Muscle layer of duodenum (tissue), 2 donors: ENCODE measurements around the gene ZBTB20.

Experiments
- H3K27ac ChIP-seq: one replicate; pipeline ENCODE4 v1.7.0; 2013; ENCODE audit warnings: mild to moderate bottlenecking, low read length
- H3K27me3 ChIP-seq: one replicate; pipeline ENCODE4 v1.7.0; 2013; ENCODE audit warnings: low read depth, mild to moderate bottlenecking, control low read depth, low read length
- H3K36me3 ChIP-seq, 2 donors: one replicate each; pipeline ENCODE4 v1.7.0; 2013; ENCODE audit warnings: low read length in 2 of 2, control low read depth in 1 of 2, mild to moderate bottlenecking in 1 of 2; ENCODE audit not compliant: insufficient read depth in 2 of 2, control insufficient read depth in 1 of 2
- H3K4me1 ChIP-seq, 2 donors: one replicate each; pipeline ENCODE4 v1.7.0; 2013; ENCODE audit warnings: low read length in 2 of 2, mild to moderate bottlenecking in 2 of 2, control low read depth in 1 of 2, moderate library complexity in 1 of 2; ENCODE audit not compliant: insufficient read depth in 2 of 2, control insufficient read depth in 1 of 2
- H3K4me3 ChIP-seq, 2 donors: one replicate each; pipeline ENCODE4 v1.7.0; 2013; ENCODE audit warnings: low read length in 2 of 2, low read depth in 1 of 2, mild to moderate bottlenecking in 1 of 2
- H3K9me3 ChIP-seq, 2 donors: one replicate each; pipeline ENCODE4 v1.7.0; 2013; ENCODE audit warnings: low read length in 2 of 2, control low read depth in 1 of 2, mild to moderate bottlenecking in 1 of 2; ENCODE audit not compliant: control insufficient read depth in 1 of 2
- donor health status: healthy.

The ZBTB20 gene

DNA sequence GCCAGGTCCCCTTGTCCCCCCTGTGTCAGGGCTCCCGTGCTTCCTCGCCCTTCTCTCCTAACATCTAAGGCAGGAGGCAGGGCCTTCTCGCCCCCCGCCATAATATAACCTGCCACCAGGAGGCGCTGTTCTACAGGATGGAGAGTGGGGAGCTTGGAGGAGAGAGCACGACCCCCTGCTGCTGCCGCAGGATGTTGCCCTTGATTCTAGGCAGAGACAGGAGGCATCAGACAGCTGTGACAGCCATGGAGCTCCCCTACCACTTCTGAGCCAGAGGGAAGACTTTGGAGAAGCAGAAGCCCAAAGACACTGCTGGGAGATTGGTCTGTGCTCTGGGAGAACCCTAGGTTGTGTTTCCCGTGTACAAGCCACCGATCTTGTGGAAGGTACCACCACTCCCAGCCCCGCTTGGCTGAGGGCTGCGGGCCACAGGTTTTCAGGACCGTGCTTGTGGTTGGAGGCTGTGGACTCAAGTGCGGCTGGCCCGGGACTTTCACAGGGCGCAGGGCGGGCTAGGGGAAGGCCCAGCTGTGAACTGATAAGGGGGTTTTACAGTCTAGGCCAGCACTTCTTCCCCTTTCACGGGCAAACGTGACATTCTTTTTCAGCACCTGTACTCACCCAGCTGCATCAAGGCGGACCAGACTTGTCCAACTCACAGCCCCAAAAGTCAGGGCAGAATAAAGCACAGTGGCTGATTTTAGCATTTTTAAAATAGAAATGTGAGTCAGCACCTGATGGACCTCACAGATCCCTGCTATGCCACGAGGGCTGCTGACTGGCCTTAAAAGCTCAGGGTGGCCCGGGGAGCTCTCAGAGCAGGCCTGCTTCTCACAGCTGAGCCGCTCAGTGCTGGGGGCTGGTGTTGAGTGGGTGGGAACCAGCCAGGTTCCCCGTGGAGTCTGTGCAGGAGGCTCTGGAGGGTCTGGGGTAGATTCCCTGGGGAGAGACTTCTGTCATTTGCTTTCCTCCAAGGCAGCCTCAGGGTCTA, 855.9 kb downstream of the ZBTB20 start:
- Histone ChIP-seq H3K4me3 (no peak overlapping the region), H3K36me3 (no peaks in the 10 kb centered on the region), H3K27ac (no peak overlapping the region), H3K27me3 (no peaks in the 10 kb centered on the region), H3K9me3 (no peaks in the 10 kb centered on the region), H3K4me1 (no peaks in the 10 kb centered on the region)

- no peaks in the 10 kb centered on the region for H3K4me1 ChIP-seq
- H3K4me3 ChIP-seq = no peak overlapping the region
- H3K27ac ChIP-seq = no peak overlapping the region
- H3K9me3 ChIP-seq = no peaks in the 10 kb centered on the region
- no peaks in the 10 kb centered on the region for H3K27me3 ChIP-seq
- no peaks in the 10 kb centered on the region for H3K36me3 ChIP-seq
These were observed 860.8 kb downstream of the ZBTB20 start for GRCh38 chr3:114286266-114286665.

DNA sequence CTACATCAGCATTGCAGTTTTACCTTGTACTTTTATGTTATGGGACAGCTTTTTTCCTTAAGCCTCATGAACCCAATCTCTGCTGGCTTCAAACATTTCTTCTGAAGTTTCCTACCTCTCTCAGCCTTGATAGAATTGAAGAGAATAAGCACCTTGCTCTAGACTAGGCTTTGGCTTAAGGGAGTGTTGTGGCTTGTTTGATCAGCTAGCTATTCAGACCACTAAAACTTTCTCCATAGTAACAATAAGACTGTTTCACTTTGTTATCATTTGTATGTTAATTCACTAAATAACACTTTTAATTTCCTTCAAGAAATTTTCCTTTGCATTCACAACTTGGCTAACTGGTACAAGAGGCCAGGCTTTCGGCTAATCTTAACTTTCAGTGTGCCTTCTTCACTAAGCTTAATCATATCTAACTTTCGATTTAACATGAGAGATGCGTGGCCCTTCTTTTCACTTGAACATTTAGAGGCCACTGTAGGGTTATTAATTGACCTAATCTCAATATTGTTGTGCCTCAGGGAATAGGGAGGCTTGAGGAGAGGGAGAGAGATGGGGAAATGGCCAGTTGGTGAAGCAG, 861.3 kb downstream of the ZBTB20 start:
- no peaks in the 10 kb centered on the region for H3K27me3 ChIP-seq
- H3K27ac ChIP-seq = no peak overlapping the region
- H3K9me3 ChIP-seq = no peaks in the 10 kb centered on the region

GRCh38 chr3:114284644-114285043, 862.4 kb downstream of the ZBTB20 start:
- Histone ChIP-seq H3K27me3 (no peaks in the 10 kb centered on the region), H3K27ac (no peak overlapping the region), H3K4me3 (no peak overlapping the region), H3K4me1 (no peaks in the 10 kb centered on the region), H3K36me3 (no peaks in the 10 kb centered on the region), H3K9me3 (no peaks in the 10 kb centered on the region)

More for the DNA sequence above, 861.3 kb downstream of the ZBTB20 start:
- H3K4me1 ChIP-seq = no peaks in the 10 kb centered on the region
- H3K36me3 ChIP-seq = no peaks in the 10 kb centered on the region
- H3K4me3 ChIP-seq = no peak overlapping the region
